ENCODE results near the gene ANXA2R. TPM values are rescaled to one million over a fixed set of nuclear protein-coding genes. Genes with fewer than 3 reads are reported as not detected.

ANXA2R gene
- total and polyA plus RNA-seq, 2 donors = 2.9 to 3.5 TPM

- H3K4me3 ChIP-seq (ENCODE audit: low read depth, low read length) = no peak overlapping the region
- WGBS = 40% methylated on average over 26 of the region's 26 CpGs
- no peak overlapping the region for H3K27ac ChIP-seq (ENCODE audit: low read depth)
- DNase-seq (ENCODE audit: extremely low spot score) = no peak
- no peaks in the 10 kb centered on the region for H3K36me3 ChIP-seq (ENCODE audit: insufficient read depth)
- no peaks in the 10 kb centered on the region for H3K4me1 ChIP-seq (ENCODE audit: insufficient read depth)
Measured at GRCh38 chr5:43044181-43044914, 4.2 kb upstream of the ANXA2R start.

- Histone ChIP-seq H3K4me3 (ENCODE audit: low read depth, low read length) (peak overlapping the region; percentile 67), H3K4me1 (ENCODE audit: insufficient read depth) (no peaks in the 10 kb centered on the region), H3K27ac (ENCODE audit: low read depth) (peak overlapping the region; percentile 98), H3K36me3 (ENCODE audit: insufficient read depth) (no peaks in the 10 kb centered on the region)
- WGBS = 12% methylated on average over 7 of the region's 7 CpGs
- no peak for DNase-seq (ENCODE audit: extremely low spot score)
Measured at GRCh38 chr5:43043400-43043756, 3.3 kb upstream of the ANXA2R start.

GRCh38 chr5:43042626-43043399 is 2.7 kb upstream of the ANXA2R start:
- Histone ChIP-seq H3K36me3 (ENCODE audit: insufficient read depth) (no peaks in the 10 kb centered on the region), H3K4me1 (ENCODE audit: insufficient read depth) (no peaks in the 10 kb centered on the region), H3K4me3 (ENCODE audit: low read depth, low read length) (peak overlapping the region; percentile 67), H3K27ac (ENCODE audit: low read depth) (peak overlapping the region; percentile 98)
- WGBS = under 1% methylated on average over 58 of the region's 58 CpGs
- no peak for DNase-seq (ENCODE audit: extremely low spot score)

GRCh38 chr5:43042176-43042625 is 2.1 kb upstream of the ANXA2R start:
- no peaks in the 10 kb centered on the region for H3K4me1 ChIP-seq (ENCODE audit: insufficient read depth)
- DNase-seq (ENCODE audit: extremely low spot score) = peak; percentile 32

GRCh38 chr5:43041669-43042175 is 1.6 kb upstream of the ANXA2R start:
- H3K36me3 ChIP-seq (ENCODE audit: insufficient read depth) = no peaks in the 10 kb centered on the region
- under 1% methylated on average over 33 of the region's 33 CpGs for WGBS
- H3K4me3 ChIP-seq (ENCODE audit: low read depth, low read length) = peak overlapping the region; percentile 67
- H3K27ac ChIP-seq (ENCODE audit: low read depth) = peak overlapping the region; percentile 98
- H3K4me1 ChIP-seq (ENCODE audit: insufficient read depth) = no peaks in the 10 kb centered on the region
- no peak for DNase-seq (ENCODE audit: extremely low spot score)

More at GRCh38 chr5:43042176-43042625, 2.1 kb upstream of the ANXA2R start:
- Histone ChIP-seq H3K27ac (ENCODE audit: low read depth) (peak overlapping the region; percentile 98), H3K4me3 (ENCODE audit: low read depth, low read length) (peak overlapping the region; percentile 67), H3K36me3 (ENCODE audit: insufficient read depth) (no peaks in the 10 kb centered on the region)
- WGBS = under 1% methylated on average over 44 of the region's 44 CpGs

- Histone ChIP-seq H3K27ac (ENCODE audit: low read depth) (peak overlapping the region; percentile 98), H3K36me3 (ENCODE audit: insufficient read depth) (no peaks in the 10 kb centered on the region), H3K4me3 (ENCODE audit: low read depth, low read length) (peak overlapping the region; percentile 67), H3K4me1 (ENCODE audit: insufficient read depth) (no peaks in the 10 kb centered on the region)
- no peak for DNase-seq (ENCODE audit: extremely low spot score)
- WGBS = 5% methylated on average over 18 of the region's 18 CpGs
Measured at GRCh38 chr5:43041110-43041668, 1.1 kb upstream of the ANXA2R start.

GRCh38 chr5:43039471-43040286 is 440 bp downstream of the ANXA2R start:
- no peaks in the 10 kb centered on the region for H3K36me3 ChIP-seq (ENCODE audit: insufficient read depth)
- H3K27ac ChIP-seq (ENCODE audit: low read depth) = peak overlapping the region; percentile 87
- DNase-seq (ENCODE audit: extremely low spot score) = no peak
- H3K4me1 ChIP-seq (ENCODE audit: insufficient read depth) = no peaks in the 10 kb centered on the region
- 25% methylated on average over 35 of the region's 35 CpGs for WGBS
- peak overlapping the region; percentile 22 for H3K4me3 ChIP-seq (ENCODE audit: low read depth, low read length)

GRCh38 chr5:43039152-43039470 is 1.0 kb downstream of the ANXA2R start:
- 60% methylated on average over 6 of the region's 6 CpGs for WGBS
- peak overlapping the region; percentile 22 for H3K4me3 ChIP-seq (ENCODE audit: low read depth, low read length)
- no peak for DNase-seq (ENCODE audit: extremely low spot score)
- H3K27ac ChIP-seq (ENCODE audit: low read depth) = peak overlapping the region; percentile 87
- H3K36me3 ChIP-seq (ENCODE audit: insufficient read depth) = no peaks in the 10 kb centered on the region
- no peaks in the 10 kb centered on the region for H3K4me1 ChIP-seq (ENCODE audit: insufficient read depth)

GRCh38 chr5:43038496-43038989 is 1.6 kb downstream of the ANXA2R start:
- Histone ChIP-seq H3K4me1 (ENCODE audit: insufficient read depth) (no peaks in the 10 kb centered on the region), H3K4me3 (ENCODE audit: low read depth, low read length) (peak overlapping the region; percentile 32), H3K36me3 (ENCODE audit: insufficient read depth) (no peaks in the 10 kb centered on the region), H3K27ac (ENCODE audit: low read depth) (peak overlapping the region; percentile 38)
- no peak for DNase-seq (ENCODE audit: extremely low spot score)
- whole genome bisulfite sequencing = 44% methylated on average over 17 of the region's 17 CpGs

- Histone ChIP-seq H3K36me3 (ENCODE audit: insufficient read depth) (no peaks in the 10 kb centered on the region), H3K27ac (ENCODE audit: low read depth) (peak overlapping the region; percentile 38), H3K4me1 (ENCODE audit: insufficient read depth) (no peaks in the 10 kb centered on the region), H3K4me3 (ENCODE audit: low read depth, low read length) (peak overlapping the region; percentile 32)
- WGBS = 30% methylated on average over 24 of the region's 24 CpGs
- DNase-seq (ENCODE audit: extremely low spot score) = no peak
Measured at GRCh38 chr5:43037636-43038495, 2.3 kb downstream of the ANXA2R start.

- WGBS = 37% methylated on average over 36 of the region's 36 CpGs
- DNase-seq (ENCODE audit: extremely low spot score) = no peak
- peak overlapping the region; percentile 32 for H3K4me3 ChIP-seq (ENCODE audit: low read depth, low read length)
Measured at GRCh38 chr5:43036856-43037635, 3.1 kb downstream of the ANXA2R start.

GRCh38 chr5:43036409-43036808 is 3.7 kb downstream of the ANXA2R start:
- Histone ChIP-seq H3K4me3 (ENCODE audit: low read depth, low read length) (no peak overlapping the region), H3K27ac (ENCODE audit: low read depth) (no peak overlapping the region), H3K36me3 (ENCODE audit: insufficient read depth) (no peaks in the 10 kb centered on the region), H3K4me1 (ENCODE audit: insufficient read depth) (no peaks in the 10 kb centered on the region)
- DNase-seq (ENCODE audit: extremely low spot score) = no peak
- WGBS = 88% methylated on average over 1 of the region's 1 CpG

More at GRCh38 chr5:43036856-43037635, 3.1 kb downstream of the ANXA2R start:
- H3K27ac ChIP-seq (ENCODE audit: low read depth) = peak overlapping the region; percentile 33
- H3K4me1 ChIP-seq (ENCODE audit: insufficient read depth) = no peaks in the 10 kb centered on the region
- H3K36me3 ChIP-seq (ENCODE audit: insufficient read depth) = no peaks in the 10 kb centered on the region
